Gastroesophageal sphincter (tissue), 3 donors: ENCODE results near the gene IL19.

ENCODE experiments used
- EP300 ChIP-seq: sonication (generic); formaldehyde crosslinking; IDR thresholded peaks from one replicate; pipeline ENCODE4 v1.6.1; 2017; ENCODE audit warnings: antibody characterized with exemption, mild to moderate bottlenecking
- POLR2A ChIP-seq, 2 donors: fragments of 450-650 bp; IDR thresholded peaks; one replicate each; pipeline ENCODE4 v1.6.1; 2017; ENCODE audit warnings: antibody characterized with exemption in 2 of 2, mild to moderate bottlenecking in 2 of 2, moderate library complexity in 1 of 2
- POLR2AphosphoS5 ChIP-seq: sonication (generic); formaldehyde crosslinking; IDR thresholded peaks from one replicate; pipeline ENCODE4 v1.6.1; 2017; ENCODE audit warnings: antibody characterized with exemption
- TF ChIP-seq, protein P1 (sequence below), 4 experiments: fragments of 200-600 bp in 2 of 4; fragments of 450-650 bp in 2 of 4; sonication (generic) in 1 of 4; IDR thresholded peaks; one replicate each; pipeline ENCODE4 v1.5.1; 2017 to 2019; ENCODE audit warnings: antibody characterized with exemption in 4 of 4, mild to moderate bottlenecking in 2 of 4, moderate library complexity in 2 of 4

- TF ChIP-seq POLR2A (IDR thresholded peaks at IDR 0.05) (no peak), POLR2AphosphoS5 (no peak), EP300 (no peak)
- TF ChIP-seq, protein P1, sequence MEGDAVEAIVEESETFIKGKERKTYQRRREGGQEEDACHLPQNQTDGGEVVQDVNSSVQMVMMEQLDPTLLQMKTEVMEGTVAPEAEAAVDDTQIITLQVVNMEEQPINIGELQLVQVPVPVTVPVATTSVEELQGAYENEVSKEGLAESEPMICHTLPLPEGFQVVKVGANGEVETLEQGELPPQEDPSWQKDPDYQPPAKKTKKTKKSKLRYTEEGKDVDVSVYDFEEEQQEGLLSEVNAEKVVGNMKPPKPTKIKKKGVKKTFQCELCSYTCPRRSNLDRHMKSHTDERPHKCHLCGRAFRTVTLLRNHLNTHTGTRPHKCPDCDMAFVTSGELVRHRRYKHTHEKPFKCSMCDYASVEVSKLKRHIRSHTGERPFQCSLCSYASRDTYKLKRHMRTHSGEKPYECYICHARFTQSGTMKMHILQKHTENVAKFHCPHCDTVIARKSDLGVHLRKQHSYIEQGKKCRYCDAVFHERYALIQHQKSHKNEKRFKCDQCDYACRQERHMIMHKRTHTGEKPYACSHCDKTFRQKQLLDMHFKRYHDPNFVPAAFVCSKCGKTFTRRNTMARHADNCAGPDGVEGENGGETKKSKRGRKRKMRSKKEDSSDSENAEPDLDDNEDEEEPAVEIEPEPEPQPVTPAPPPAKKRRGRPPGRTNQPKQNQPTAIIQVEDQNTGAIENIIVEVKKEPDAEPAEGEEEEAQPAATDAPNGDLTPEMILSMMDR (IDR thresholded peaks at IDR 0.05) = no peak
These were observed 41.9 kb upstream of the IL19 start for GRCh38 chr1:206728697-206728987.
